HL-60 (cell line): Measurements from ENCODE around the gene LRP2BP.
"Not testable (repeated sequence)": the region's sequence is repeated elsewhere in the genome, so short reads cannot be mapped to it uniquely, and the experiment has no call there.

Source experiments
- DNase-seq, 2 experiments: peaks; one replicate each; pipeline ENCODE4 v3.0.0-alpha.2; 2010 to 2020; ENCODE audit warnings: low read depth in 1 of 2, low spot score in 1 of 2
- H3K27ac ChIP-seq: fragments of 250-450 bp; sonication (Bioruptor Pico); replicated peaks from 2 replicates; pipeline ENCODE4 v1.5.1; 2020; ENCODE audit warnings: mild to moderate bottlenecking, moderate library complexity
- H3K27me3 ChIP-seq: fragments of 250-450 bp; sonication (Bioruptor Pico); 2 replicates; pipeline ENCODE4 v1.5.1; 2021; ENCODE audit warnings: mild to moderate bottlenecking, moderate library complexity; ENCODE audit not compliant: insufficient read depth, poor library complexity, severe bottlenecking
- H3K4me3 ChIP-seq: replicated peaks from 2 replicates; pipeline ENCODE4 v1.5.1; 2011; ENCODE audit warnings: mild to moderate bottlenecking, control low read depth, low read length; ENCODE audit not compliant: insufficient read depth
- GABPA ChIP-seq: IDR thresholded peaks from 2 replicates; pipeline ENCODE4 v1.6.1; 2012; ENCODE audit warnings: low read depth
- POLR2AphosphoS5 ChIP-seq: IDR thresholded peaks from 2 replicates; pipeline ENCODE4 v1.6.1; 2012; ENCODE audit warnings: low read depth
- SPI1 ChIP-seq: IDR thresholded peaks from 2 replicates; pipeline ENCODE4 v1.6.1; 2012; ENCODE audit warnings: low read depth, mild to moderate bottlenecking, borderline replicate concordance
- TF ChIP-seq, protein P1 (sequence below): IDR thresholded peaks from one replicate; pipeline ENCODE4 v1.5.1; 2011; ENCODE audit warnings: low read length, control low read depth, inconsistent platforms; ENCODE audit not compliant: insufficient read depth
- TF ChIP-seq, protein P2 (sequence below): IDR thresholded peaks from 2 replicates; pipeline ENCODE4 v1.6.1; 2012; ENCODE audit warnings: low read depth; ENCODE audit not compliant: insufficient replicate concordance

The LRP2BP gene

DNA sequence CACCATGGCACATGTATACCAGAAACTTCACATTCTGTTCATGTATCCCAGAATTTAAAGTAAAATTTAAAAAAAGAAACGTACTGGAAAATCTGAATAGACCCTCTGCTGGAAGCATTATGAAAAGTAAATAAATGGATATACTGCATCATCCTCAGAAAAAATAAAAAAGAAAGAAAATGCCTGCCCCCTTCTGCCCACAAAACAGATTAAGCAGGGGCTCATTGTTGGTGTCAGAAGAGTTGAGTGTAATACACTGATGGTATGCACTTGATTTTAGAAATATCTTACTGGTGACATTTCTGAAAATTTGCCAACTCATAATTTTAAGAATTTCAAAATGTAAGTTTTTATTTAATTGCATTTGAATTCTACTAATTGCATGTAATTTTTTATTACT lies 77.8 kb downstream of the LRP2BP start:
- Histone ChIP-seq H3K4me3 (no peak overlapping the region), H3K27me3 (no peaks in the 10 kb centered on the region), H3K27ac (no peak overlapping the region)
- TF ChIP-seq, protein P1, sequence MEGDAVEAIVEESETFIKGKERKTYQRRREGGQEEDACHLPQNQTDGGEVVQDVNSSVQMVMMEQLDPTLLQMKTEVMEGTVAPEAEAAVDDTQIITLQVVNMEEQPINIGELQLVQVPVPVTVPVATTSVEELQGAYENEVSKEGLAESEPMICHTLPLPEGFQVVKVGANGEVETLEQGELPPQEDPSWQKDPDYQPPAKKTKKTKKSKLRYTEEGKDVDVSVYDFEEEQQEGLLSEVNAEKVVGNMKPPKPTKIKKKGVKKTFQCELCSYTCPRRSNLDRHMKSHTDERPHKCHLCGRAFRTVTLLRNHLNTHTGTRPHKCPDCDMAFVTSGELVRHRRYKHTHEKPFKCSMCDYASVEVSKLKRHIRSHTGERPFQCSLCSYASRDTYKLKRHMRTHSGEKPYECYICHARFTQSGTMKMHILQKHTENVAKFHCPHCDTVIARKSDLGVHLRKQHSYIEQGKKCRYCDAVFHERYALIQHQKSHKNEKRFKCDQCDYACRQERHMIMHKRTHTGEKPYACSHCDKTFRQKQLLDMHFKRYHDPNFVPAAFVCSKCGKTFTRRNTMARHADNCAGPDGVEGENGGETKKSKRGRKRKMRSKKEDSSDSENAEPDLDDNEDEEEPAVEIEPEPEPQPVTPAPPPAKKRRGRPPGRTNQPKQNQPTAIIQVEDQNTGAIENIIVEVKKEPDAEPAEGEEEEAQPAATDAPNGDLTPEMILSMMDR, result no peak
- no peak for TF ChIP-seq POLR2AphosphoS5
- no peak for TF ChIP-seq SPI1
- TF ChIP-seq, protein P2, sequence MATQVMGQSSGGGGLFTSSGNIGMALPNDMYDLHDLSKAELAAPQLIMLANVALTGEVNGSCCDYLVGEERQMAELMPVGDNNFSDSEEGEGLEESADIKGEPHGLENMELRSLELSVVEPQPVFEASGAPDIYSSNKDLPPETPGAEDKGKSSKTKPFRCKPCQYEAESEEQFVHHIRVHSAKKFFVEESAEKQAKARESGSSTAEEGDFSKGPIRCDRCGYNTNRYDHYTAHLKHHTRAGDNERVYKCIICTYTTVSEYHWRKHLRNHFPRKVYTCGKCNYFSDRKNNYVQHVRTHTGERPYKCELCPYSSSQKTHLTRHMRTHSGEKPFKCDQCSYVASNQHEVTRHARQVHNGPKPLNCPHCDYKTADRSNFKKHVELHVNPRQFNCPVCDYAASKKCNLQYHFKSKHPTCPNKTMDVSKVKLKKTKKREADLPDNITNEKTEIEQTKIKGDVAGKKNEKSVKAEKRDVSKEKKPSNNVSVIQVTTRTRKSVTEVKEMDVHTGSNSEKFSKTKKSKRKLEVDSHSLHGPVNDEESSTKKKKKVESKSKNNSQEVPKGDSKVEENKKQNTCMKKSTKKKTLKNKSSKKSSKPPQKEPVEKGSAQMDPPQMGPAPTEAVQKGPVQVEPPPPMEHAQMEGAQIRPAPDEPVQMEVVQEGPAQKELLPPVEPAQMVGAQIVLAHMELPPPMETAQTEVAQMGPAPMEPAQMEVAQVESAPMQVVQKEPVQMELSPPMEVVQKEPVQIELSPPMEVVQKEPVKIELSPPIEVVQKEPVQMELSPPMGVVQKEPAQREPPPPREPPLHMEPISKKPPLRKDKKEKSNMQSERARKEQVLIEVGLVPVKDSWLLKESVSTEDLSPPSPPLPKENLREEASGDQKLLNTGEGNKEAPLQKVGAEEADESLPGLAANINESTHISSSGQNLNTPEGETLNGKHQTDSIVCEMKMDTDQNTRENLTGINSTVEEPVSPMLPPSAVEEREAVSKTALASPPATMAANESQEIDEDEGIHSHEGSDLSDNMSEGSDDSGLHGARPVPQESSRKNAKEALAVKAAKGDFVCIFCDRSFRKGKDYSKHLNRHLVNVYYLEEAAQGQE, result no peak
- TF ChIP-seq GABPA, result no peak
- no peak for DNase-seq

DNA sequence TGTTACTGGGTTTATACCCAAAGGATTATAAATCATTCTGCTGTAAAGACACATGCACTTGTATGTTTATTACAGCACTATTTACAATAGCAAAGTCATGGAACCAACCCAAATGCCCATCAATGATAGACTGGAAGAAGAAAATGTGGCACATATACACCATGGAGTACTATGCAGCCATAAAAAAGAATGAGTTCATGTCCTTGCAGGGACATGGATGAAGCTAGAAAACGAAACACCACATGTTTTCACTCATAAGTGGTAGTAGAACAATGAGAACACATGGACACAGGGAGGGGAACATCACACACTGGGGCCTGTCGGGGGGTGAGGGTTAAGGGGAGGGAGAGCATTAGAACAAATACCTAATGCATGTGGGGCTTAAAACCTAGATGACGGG lies 78.3 kb downstream of the LRP2BP start:
- not testable (repeated sequence) for H3K4me3 ChIP-seq, DNase-seq, H3K27me3 ChIP-seq, H3K27ac ChIP-seq
